GM23248 (cell line): ENCODE results near the gene SMCO2. TPM values are rescaled to one million over a fixed set of nuclear protein-coding genes. Genes with fewer than 3 reads are reported as not detected.
A peak's percentile ranks its signal among the peaks of the same experiment; 100 is the strongest.

Source experiments
- DNase-seq: peaks from one replicate; pipeline ENCODE4 v3.0.0-alpha.2; 2015
- H2AFZ ChIP-seq: fragments of 200-600 bp; sonication (generic); 2 replicates; pipeline ENCODE4 v1.6.1; 2016; ENCODE audit warnings: antibody characterized with exemption
- H3F3A ChIP-seq: fragments of 200-600 bp; sonication (generic); 2 replicates; pipeline ENCODE4 v1.6.1; 2016; ENCODE audit warnings: mild to moderate bottlenecking, antibody characterized with exemption, mixed run types; ENCODE audit not compliant: insufficient read depth
- H3K27ac ChIP-seq: fragments of 200-600 bp; sonication (generic); 2 replicates; pipeline ENCODE4 v1.5.1; 2016; ENCODE audit warnings: mild to moderate bottlenecking
- H3K27me3 ChIP-seq: fragments of 200-600 bp; sonication (generic); replicated peaks from 2 replicates; pipeline ENCODE4 v1.6.1; 2016; ENCODE audit warnings: mild to moderate bottlenecking; ENCODE audit not compliant: insufficient read depth
- H3K36me3 ChIP-seq: fragments of 200-600 bp; sonication (generic); 2 replicates; pipeline ENCODE4 v1.6.1; 2016; ENCODE audit warnings: low read depth, mild to moderate bottlenecking
- H3K4me1 ChIP-seq: fragments of 200-600 bp; sonication (generic); 2 replicates; pipeline ENCODE4 v1.6.1; 2016; ENCODE audit warnings: mild to moderate bottlenecking; ENCODE audit not compliant: insufficient read depth
- H3K4me2 ChIP-seq: fragments of 200-600 bp; sonication (generic); one replicate; pipeline ENCODE4 v1.6.1; 2016; ENCODE audit warnings: mild to moderate bottlenecking; ENCODE audit not compliant: unreplicated experiment
- H3K4me3 ChIP-seq: fragments of 200-600 bp; sonication (generic); 2 replicates; pipeline ENCODE4 v1.5.1; 2016; ENCODE audit warnings: mild to moderate bottlenecking
- H3K79me2 ChIP-seq: fragments of 200-600 bp; sonication (generic); 2 replicates; pipeline ENCODE4 v1.6.1; 2016; ENCODE audit warnings: mild to moderate bottlenecking; ENCODE audit not compliant: insufficient read depth
- H3K9ac ChIP-seq: fragments of 200-600 bp; sonication (generic); 2 replicates; pipeline ENCODE4 v1.6.1; 2016; ENCODE audit warnings: mild to moderate bottlenecking
- H3K9me2 ChIP-seq: fragments of 200-600 bp; sonication (generic); 2 replicates; pipeline ENCODE4 v1.6.1; 2016; ENCODE audit warnings: mixed run types, mild to moderate bottlenecking, moderate library complexity; ENCODE audit not compliant: insufficient read depth
- H3K9me3 ChIP-seq: fragments of 200-600 bp; sonication (generic); one replicate; pipeline ENCODE4 v1.6.1; 2017; ENCODE audit warnings: low read depth
- H4K20me1 ChIP-seq: fragments of 200-600 bp; sonication (generic); 2 replicates; pipeline ENCODE4 v1.6.0; 2016; ENCODE audit not compliant: insufficient read depth
- EZH2 ChIP-seq: fragments of 200-600 bp; sonication (generic); IDR thresholded peaks from 2 replicates; pipeline ENCODE4 v1.6.1; 2018; ENCODE audit warnings: antibody characterized with exemption, mild to moderate bottlenecking; ENCODE audit not compliant: insufficient read depth, poor library complexity, severe bottlenecking
- EZH2phosphoT487 ChIP-seq: fragments of 200-600 bp; sonication (generic); IDR thresholded peaks from 2 replicates; pipeline ENCODE4 v1.6.1; 2018; ENCODE audit warnings: antibody characterized with exemption, moderate library complexity, mild to moderate bottlenecking, low read depth; ENCODE audit not compliant: insufficient read depth
- WGBS, 2 experiments: methylation state at CpG; one replicate each; pipeline ENCODE4 v1.1.6; 2015 to 2017; ENCODE audit warnings: low lambda C conversion rate in 2 of 2, low coverage in 1 of 2; ENCODE audit errors: missing lambda C conversion rate in 2 of 2; 5-methylcytosine and 5-hydroxymethylcytosine counted together
- in situ Hi-C: fragments of 300-500 bp; cut with MboI; formaldehyde crosslinking; loops from 2 replicates; pipeline ENCODE4 v1.15.0; 2020
- polyA plus RNA-seq: library from polyadenylated mRNA; unstranded; fragments of >200 nt; fragmentation: Nextera tagmentation; extraction: Ambion mirVana; gene quantifications from 2 replicates; pipeline ENCODE4 v1.2.1, GENCODE V29; 2016
- total RNA-seq: library from RNA; depleted of rRNA; stranded (reverse); fragments of >200 nt; shearing (Covaris generic); gene quantifications from 2 replicates; pipeline ENCODE4 v1.2.3, GENCODE V29; 2014

SMCO2 gene
- total and polyA plus RNA-seq, 2 experiments from 2014 or later: not detected

GRCh38 chr12:27534765-27535161, 88.2 kb downstream of the SMCO2 start:
- no peak for DNase-seq
- no peak overlapping the region for H3K9ac ChIP-seq
- H2AFZ ChIP-seq: no peak overlapping the region
- H3K9me3 ChIP-seq: no peaks in the 10 kb centered on the region
- WGBS, 2 experiments: 44 to 57% methylated on average over 1 of the region's 1 CpG
- no peak overlapping the region for H3K4me2 ChIP-seq
- peaks cover 100% of the 10 kb centered on the region for H3K79me2 ChIP-seq
- in situ Hi-C loops: no loop called here
- TF ChIP-seq EZH2 (no peak), EZH2phosphoT487 (no peak)
- 0 out of 2 replicates have a peak, but pooled peaks cover 5% of the 10 kb centered on the region for H4K20me1 ChIP-seq
- peaks cover 41% of the 10 kb centered on the region for H3K4me1 ChIP-seq
- no peak overlapping the region for H3K4me3 ChIP-seq
- H3F3A ChIP-seq: peaks cover 23% of the 10 kb centered on the region
- no peak overlapping the region for H3K27ac ChIP-seq
- no peaks in the 10 kb centered on the region for H3K9me2 ChIP-seq
- peaks cover 11% of the 10 kb centered on the region; the same call in 1 of the 2 replicates for H3K36me3 ChIP-seq
- H3K27me3 ChIP-seq: no peaks in the 10 kb centered on the region

GRCh38 chr12:27535318-27535717, 88.8 kb downstream of the SMCO2 start:
- no peak overlapping the region for H3K27ac ChIP-seq
- no peak overlapping the region for H3K4me2 ChIP-seq
- no peaks in the 10 kb centered on the region for H3K9me2 ChIP-seq
- WGBS, 2 experiments: 97 to 98% methylated on average over 6 of the region's 6 CpGs
- TF ChIP-seq EZH2phosphoT487 (no peak), EZH2 (no peak)
- no peaks in the 10 kb centered on the region for H3K27me3 ChIP-seq
- peaks cover 11% of the 10 kb centered on the region; the same call in 1 of the 2 replicates for H3K36me3 ChIP-seq
- H4K20me1 ChIP-seq: 0 out of 2 replicates have a peak, but pooled peaks cover 5% of the 10 kb centered on the region
- H3K4me1 ChIP-seq: peaks cover 47% of the 10 kb centered on the region
- H2AFZ ChIP-seq: no peak overlapping the region
- H3K9me3 ChIP-seq: no peaks in the 10 kb centered on the region
- H3K9ac ChIP-seq: no peak overlapping the region
- peaks cover 100% of the 10 kb centered on the region for H3K79me2 ChIP-seq
- no peak for DNase-seq
- peaks cover 23% of the 10 kb centered on the region for H3F3A ChIP-seq
- in situ Hi-C loops: no loop called here
- H3K4me3 ChIP-seq: no peak overlapping the region

GRCh38 chr12:27537855-27538675, 91.5 kb downstream of the SMCO2 start:
- peak overlapping the region; percentile 72 for H3K4me2 ChIP-seq
- DNase-seq: peak; percentile 55
- peaks cover 99% of the 10 kb centered on the region for H3K79me2 ChIP-seq
- H3F3A ChIP-seq: peaks cover 43% of the 10 kb centered on the region
- H3K27me3 ChIP-seq: no peaks in the 10 kb centered on the region
- TF ChIP-seq EZH2phosphoT487: no peak
- no peak for TF ChIP-seq EZH2
- H3K9me2 ChIP-seq: no peaks in the 10 kb centered on the region
- peak overlapping the region; percentile 50; the same call in 1 of the 2 replicates for H3K4me3 ChIP-seq
- H4K20me1 ChIP-seq: no peaks in the 10 kb centered on the region
- WGBS, 2 experiments: 29 to 38% methylated on average over 8 of the region's 8 CpGs
- H3K9me3 ChIP-seq: no peaks in the 10 kb centered on the region
- in situ Hi-C loops: no loop called here
- H3K9ac ChIP-seq: peak overlapping the region; percentile 46
- H3K4me1 ChIP-seq: peaks cover 58% of the 10 kb centered on the region
- H2AFZ ChIP-seq: 0 out of 2 replicates have a peak overlapping the region, but pooled peaks have one; percentile 29
- H3K36me3 ChIP-seq: peaks cover 11% of the 10 kb centered on the region; the same call in 1 of the 2 replicates
- peak overlapping the region; percentile 55 for H3K27ac ChIP-seq

- in situ Hi-C loops: no loop called here
- Histone ChIP-seq H3K4me1 (peaks cover 63% of the 10 kb centered on the region), H3K9me2 (no peaks in the 10 kb centered on the region), H3K27ac (peak overlapping the region; percentile 55), H2AFZ (no peak overlapping the region), H3K79me2 (peaks cover 99% of the 10 kb centered on the region), H3K27me3 (no peaks in the 10 kb centered on the region), H3K36me3 (peaks cover 11% of the 10 kb centered on the region; the same call in 1 of the 2 replicates), H3K4me2 (peak overlapping the region; percentile 13), H3F3A (peaks cover 51% of the 10 kb centered on the region), H3K9ac (peak overlapping the region; percentile 28; the same call in 1 of the 2 replicates), H4K20me1 (no peaks in the 10 kb centered on the region), H3K4me3 (no peak overlapping the region), H3K9me3 (no peaks in the 10 kb centered on the region)
- 67 to 69% methylated on average over 4 of the region's 4 CpGs for WGBS, 2 experiments
- TF ChIP-seq EZH2 (no peak), EZH2phosphoT487 (no peak)
- peak; percentile 67 for DNase-seq
Measured at GRCh38 chr12:27539191-27539631, 92.7 kb downstream of the SMCO2 start.
